Muscle of arm (tissue), 14 donors: ENCODE measurements around the gene MFSD2B. TPM values are rescaled to one million over a fixed set of nuclear protein-coding genes. Genes with fewer than 3 reads are reported as not detected.
"Not testable (repeated sequence)": the region's sequence is repeated elsewhere in the genome, so short reads cannot be mapped to it uniquely, and the experiment has no call there.

Experiments used
- DNase-seq: peaks from one replicate; pipeline ENCODE4 v3.0.0-alpha.2; 2013
- long read RNA-seq, 11 donors: transcript quantifications; one replicate each; lab custom pipeline, GENCODE V29; 2026
- polyA plus RNA-seq, 12 donors: library from polyadenylated mRNA; unstranded; fragments of 120-200 nt; gene quantifications; one replicate each; pipeline ENCODE4 v1.2.1, GENCODE V29; 2013; ENCODE audit not compliant: insufficient read length in 12 of 12

MFSD2B gene
- 1 to 10 TPM in 10 of 12 donors, not detected in 2; 1.8 to 3.1 (median 2.1) TPM for polyA plus RNA-seq
- long read RNA-seq, donor 1, partial matches to known transcripts = 615 of 640 reads
- long read RNA-seq, donor 1, other reads (novel, unspliced or antisense) = 25 of 640 reads
- long read RNA-seq, donor 2, partial matches to known transcripts = 7 of 13 reads
- long read RNA-seq, donor 2, other reads (novel, unspliced or antisense) = 6 of 13 reads
- long read RNA-seq, donor 3 = 0 reads
- long read RNA-seq, donor 4 = 0 reads
- long read RNA-seq, donor 5 = 0 reads
- long read RNA-seq, donor 6 = 0 reads
- long read RNA-seq, donor 7 = 0 reads
- long read RNA-seq, donor 8 = 0 reads
- long read RNA-seq, donor 9 = 0 reads
- long read RNA-seq, donor 10 = 0 reads
- long read RNA-seq, donor 11, partial matches to known transcripts = 0 of 5 reads
- long read RNA-seq, donor 11, other reads (novel, unspliced or antisense) = 5 of 5 reads

- no peak for DNase-seq
Observed at GRCh38 chr2:24009680-24010476, at the start of gene MFSD2B. Gene MFSD2B (plus strand): TSS chr2:24010085. CDS start chr2:24010097, 12 bp downstream.

- no peak for DNase-seq
Observed at GRCh38 chr2:23967846-23968245, 42.0 kb upstream of the MFSD2B start.

DNA sequence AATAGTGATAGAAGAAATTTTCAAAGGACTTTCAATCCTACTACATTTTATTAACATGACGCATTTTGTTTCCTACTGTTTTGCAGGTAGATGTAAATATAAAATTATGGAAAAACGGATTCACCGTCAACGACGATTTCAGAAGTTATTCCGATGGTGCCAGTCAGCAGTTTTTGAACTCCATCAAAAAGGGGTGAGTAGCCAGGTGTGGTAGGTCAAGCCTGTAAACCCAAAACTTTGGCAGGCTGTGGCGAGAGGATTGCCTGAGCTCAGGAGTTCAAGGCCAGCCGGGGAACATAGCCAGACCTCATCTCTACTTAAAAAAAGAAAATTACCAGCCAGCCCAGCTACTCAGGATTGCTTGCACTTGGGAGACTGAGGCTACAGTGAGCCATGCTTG lies 33.0 kb upstream of the MFSD2B start:
- no peak for DNase-seq

DNA sequence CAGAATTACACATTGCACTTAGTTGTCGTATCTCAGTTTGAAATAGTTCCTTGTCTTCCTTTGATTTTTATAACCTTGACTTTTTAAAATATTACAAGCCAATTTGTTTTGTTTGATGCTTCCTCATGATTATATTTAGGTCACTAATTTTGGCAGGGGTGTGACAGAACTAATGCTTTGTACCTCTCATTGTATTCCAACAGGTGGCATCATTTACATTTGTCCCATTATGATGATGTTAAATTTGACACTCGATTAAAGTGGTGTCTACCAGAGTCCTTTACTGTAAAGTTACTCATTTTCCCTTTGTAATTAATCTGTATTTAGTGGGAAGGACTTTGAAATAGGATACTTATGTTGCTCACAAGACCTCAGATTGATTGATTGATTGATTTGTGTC lies 21.5 kb upstream of the MFSD2B start:
- no peak for DNase-seq

GRCh38 chr2:23992931-23993330 lies 17.0 kb upstream of the MFSD2B start:
- DNase-seq = no peak

- DNase-seq = no peak
Observed at GRCh38 chr2:23993736-23994269, 16.1 kb upstream of the MFSD2B start.

DNA sequence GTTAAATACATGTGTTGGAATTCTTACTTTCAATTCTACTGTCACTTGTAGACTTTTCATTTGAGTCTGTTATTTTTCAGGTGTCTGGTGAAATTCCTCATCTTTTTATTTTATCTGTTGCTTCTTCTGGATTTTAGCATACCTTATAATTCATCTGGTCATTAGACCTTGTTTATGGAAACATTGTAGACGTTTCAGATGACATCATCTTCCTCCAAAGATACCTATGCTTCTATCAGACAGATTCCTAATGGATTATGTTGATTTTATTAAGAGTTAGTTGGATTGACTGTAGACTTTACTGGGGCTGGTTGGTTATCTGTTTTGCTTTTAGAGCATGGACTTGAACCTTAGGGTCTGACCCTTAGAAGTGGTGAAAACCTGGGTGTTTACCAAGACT lies 15.3 kb upstream of the MFSD2B start:
- no peak for DNase-seq

GRCh38 chr2:24007693-24008092 lies 2.2 kb upstream of the MFSD2B start:
- no peak for DNase-seq

- no peak for DNase-seq
Observed at GRCh38 chr2:24008672-24009366, 1.1 kb upstream of the MFSD2B start.

DNA sequence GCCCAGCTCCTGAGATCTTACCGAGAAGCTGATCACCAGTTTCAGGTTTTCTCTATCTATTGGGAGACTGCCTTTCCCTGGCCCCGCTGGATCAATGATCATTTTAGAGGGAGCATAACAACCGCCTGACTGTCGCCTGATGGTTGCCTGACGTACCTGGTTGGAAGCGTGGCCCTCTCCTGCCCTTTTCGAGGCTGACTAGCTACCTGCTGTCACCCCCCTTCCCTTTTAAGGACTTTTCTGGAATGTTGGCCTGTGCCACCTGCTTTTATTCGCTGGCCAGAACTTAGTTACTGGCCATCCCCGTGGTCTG lies 562 bp upstream of the MFSD2B start:
- no peak for DNase-seq

- DNase-seq = no peak
Observed at GRCh38 chr2:24010477-24011249, 778 bp downstream of the MFSD2B start.

GRCh38 chr2:24011250-24012104 lies 1.6 kb downstream of the MFSD2B start:
- DNase-seq = no peak

- DNase-seq = no peak
Observed at GRCh38 chr2:24012521-24013188, 2.8 kb downstream of the MFSD2B start.

DNA sequence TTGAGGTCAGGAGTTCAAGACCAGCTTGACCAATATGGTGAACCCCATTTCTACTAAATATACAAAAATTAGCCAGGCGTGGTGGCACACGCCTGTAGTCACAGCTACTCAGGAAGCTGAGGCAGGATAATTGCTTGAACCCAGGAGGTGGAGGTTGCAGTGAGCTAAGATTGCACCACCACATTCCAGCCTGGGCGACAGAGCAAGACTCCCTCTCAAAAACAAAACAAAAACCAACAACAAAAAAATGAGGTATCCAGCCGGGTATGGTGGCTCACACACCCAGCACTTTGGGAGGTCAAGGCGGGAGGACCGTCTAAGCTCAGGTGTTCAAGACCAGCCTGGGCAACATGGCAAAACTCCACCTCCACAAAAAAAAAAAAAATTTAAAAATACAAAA lies 5.0 kb downstream of the MFSD2B start:
- DNase-seq = not testable (repeated sequence)

DNA sequence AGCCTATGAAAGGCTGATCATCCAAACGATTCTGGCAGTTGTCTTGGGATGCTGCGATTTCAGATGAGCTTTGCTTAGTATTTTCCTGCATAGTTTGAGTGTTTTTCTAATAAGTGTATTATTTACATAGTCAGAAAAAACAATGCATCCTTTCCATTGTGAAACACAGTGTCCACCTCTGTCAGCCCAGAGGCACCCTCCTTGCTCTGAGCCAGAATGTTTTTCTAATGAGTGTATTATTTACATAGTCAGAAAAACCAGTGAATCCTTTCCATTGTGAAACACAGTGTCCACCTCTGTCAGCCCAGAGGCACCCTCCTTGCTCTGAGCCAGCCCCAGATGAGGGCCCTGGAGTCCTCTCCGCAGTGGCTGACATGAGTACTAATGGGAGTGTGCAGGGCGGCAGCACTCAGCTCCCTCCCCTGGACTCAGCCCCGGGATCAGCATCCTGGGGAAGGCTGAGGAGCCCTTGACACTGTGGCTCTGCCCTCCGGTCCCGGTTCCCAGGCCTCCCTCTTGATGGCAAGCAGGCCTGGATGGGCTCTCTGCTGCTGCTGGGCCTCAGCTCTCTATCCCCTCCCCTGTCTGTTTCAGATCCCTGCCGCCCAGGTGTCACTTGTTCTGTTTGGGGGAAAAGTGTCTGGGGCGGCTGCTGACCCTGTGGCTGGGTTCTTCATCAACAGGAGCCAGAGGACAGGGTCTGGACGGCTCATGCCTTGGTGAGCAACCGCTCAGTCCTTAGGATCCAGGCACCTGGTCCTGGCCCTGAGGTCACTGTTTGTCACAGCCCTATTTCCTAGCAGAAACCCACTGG lies 5.9 kb downstream of the MFSD2B start:
- no peak for DNase-seq

DNA sequence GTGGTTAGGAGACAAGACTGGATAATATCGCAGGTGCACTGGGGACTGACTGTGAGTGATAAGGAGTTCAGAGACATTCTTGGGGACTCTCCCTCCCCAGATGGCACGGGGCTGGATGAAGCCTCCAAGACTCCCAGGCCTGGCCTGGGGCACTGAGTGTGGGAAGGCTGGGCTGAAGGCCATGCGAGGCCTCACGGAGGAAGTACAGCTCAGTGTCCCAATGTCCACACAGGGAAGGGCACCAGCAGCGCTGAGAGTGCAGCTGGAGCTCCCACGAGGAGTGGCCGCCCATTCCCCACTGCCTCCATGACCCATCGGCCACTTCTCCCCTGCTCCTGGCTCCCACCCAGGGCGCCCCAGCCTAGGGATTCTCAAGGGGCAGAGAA lies 6.5 kb downstream of the MFSD2B start:
- no peak for DNase-seq

DNA sequence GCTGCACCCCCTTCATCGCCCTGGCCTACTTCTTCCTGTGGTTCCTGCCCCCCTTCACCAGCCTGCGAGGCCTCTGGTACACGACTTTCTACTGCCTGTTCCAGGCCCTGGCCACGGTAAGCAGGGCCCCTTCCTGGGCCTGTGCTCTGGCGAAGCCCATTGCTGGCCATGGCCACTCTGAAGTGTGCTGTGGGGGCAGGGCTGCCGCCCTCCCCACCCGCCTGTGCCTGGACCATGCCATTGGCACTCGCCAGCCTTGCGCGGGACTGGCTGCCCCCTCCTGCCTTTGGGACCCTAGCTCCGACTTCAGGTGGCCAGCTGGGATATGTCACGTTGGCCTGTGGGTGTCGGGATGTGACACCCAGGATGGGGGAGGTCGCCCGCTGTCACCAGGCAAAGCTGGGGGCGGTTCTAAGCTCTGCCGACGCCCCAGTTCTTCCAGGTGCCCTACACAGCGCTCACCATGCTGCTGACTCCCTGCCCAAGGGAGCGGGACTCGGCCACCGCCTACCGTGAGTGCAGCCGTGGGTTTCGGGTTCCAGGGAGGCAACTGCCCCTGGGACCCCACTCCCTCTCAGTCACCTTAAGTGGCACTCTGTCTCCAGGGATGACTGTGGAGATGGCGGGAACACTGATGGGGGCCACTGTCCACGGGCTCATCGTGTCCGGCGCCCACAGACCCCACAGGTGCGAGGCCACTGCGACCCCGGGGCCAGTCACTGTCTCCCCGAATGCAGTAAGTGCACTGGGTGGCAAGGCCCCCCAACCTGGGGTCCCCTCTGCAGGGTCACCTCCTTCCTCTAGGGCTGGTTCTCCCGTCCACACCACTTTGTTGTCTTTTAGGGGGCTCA lies 7.2 kb downstream of the MFSD2B start:
- DNase-seq = no peak

DNA sequence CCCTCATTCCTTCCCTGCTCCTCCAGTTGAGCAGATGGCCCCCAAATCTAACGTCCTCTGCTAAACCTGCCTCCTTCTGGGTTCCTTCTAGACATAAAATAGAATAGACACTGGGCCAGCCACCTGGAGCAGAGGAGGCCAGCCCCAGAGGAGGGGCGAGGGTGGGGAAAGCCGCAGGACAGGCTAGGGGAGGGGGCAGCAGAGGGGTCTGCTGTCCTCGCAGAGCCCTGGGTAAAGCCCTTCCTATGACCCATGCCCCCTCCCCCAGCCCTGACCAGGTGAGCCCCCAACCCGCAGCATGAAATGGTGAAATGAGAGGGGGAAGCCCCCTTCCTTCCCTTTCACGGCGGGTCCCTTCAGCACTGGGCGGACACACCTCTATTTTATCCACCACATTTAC lies 7.8 kb downstream of the MFSD2B start:
- DNase-seq = no peak
